AG08395 (cell line): ENCODE results near the gene SFMBT2.
"Not testable (repeated sequence)": the region's sequence is repeated elsewhere in the genome, so short reads cannot be mapped to it uniquely, and the experiment has no call there.

Experiments used
- DNase-seq: peaks from one replicate; pipeline ENCODE4 v3.0.0; 2012; ENCODE audit warnings: mixed read lengths, low spot score

The SFMBT2 gene

GRCh38 chr10:7218968-7219367, 191.9 kb downstream of the SFMBT2 start:
- no peak for DNase-seq

GRCh38 chr10:7212696-7213095, 198.1 kb downstream of the SFMBT2 start:
- DNase-seq, result not testable (repeated sequence)

- no peak for DNase-seq
Measured at GRCh38 chr10:7211857-7212577, 198.8 kb downstream of the SFMBT2 start.

- no peak for DNase-seq
Measured at GRCh38 chr10:7210516-7210915, 200.3 kb downstream of the SFMBT2 start.

- no peak for DNase-seq
Measured at GRCh38 chr10:7209458-7209857, 201.4 kb downstream of the SFMBT2 start.

- no peak for DNase-seq
Measured at GRCh38 chr10:7206412-7207100, 204.3 kb downstream of the SFMBT2 start.

GRCh38 chr10:7205656-7206055, 205.2 kb downstream of the SFMBT2 start:
- no peak for DNase-seq

GRCh38 chr10:7202793-7203355, 208.0 kb downstream of the SFMBT2 start:
- DNase-seq, result no peak

- no peak for DNase-seq
Measured at GRCh38 chr10:7199152-7199760, 211.6 kb downstream of the SFMBT2 start.

GRCh38 chr10:7196284-7196683, 214.6 kb downstream of the SFMBT2 start:
- DNase-seq, result no peak

GRCh38 chr10:7195118-7195517, 215.7 kb downstream of the SFMBT2 start:
- no peak for DNase-seq

GRCh38 chr10:7194571-7194970, 216.3 kb downstream of the SFMBT2 start:
- no peak for DNase-seq

- DNase-seq, result no peak
Measured at GRCh38 chr10:7193369-7193768, 217.5 kb downstream of the SFMBT2 start.

- no peak for DNase-seq
Measured at GRCh38 chr10:7192831-7193361, 217.9 kb downstream of the SFMBT2 start.

- no peak for DNase-seq
Measured at GRCh38 chr10:7192061-7192460, 218.8 kb downstream of the SFMBT2 start.

GRCh38 chr10:7190772-7191171, 220.1 kb downstream of the SFMBT2 start:
- not testable (repeated sequence) for DNase-seq

- no peak for DNase-seq
Measured at GRCh38 chr10:7189909-7190308, 220.9 kb downstream of the SFMBT2 start.

- DNase-seq, result no peak
Measured at GRCh38 chr10:7188456-7189050, 222.3 kb downstream of the SFMBT2 start.

- DNase-seq, result no peak
Measured at GRCh38 chr10:7186387-7187018, 224.3 kb downstream of the SFMBT2 start.

- DNase-seq, result no peak
Measured at GRCh38 chr10:7185367-7185690, 225.5 kb downstream of the SFMBT2 start.

- DNase-seq, result no peak
Measured at GRCh38 chr10:7184660-7185366, 226.0 kb downstream of the SFMBT2 start.
